Neuron (in vitro differentiated cells): ENCODE data around the gene TMEM117.

Experiments used
- H2AFZ ChIP-seq: one replicate; pipeline ENCODE4 v1.6.1; 2013; ENCODE audit warnings: low read depth, mild to moderate bottlenecking, inconsistent platforms, low read length, moderate library complexity
- H3K27me3 ChIP-seq: one replicate; pipeline ENCODE4 v1.6.1; 2013; ENCODE audit warnings: low read length; ENCODE audit not compliant: insufficient read depth
- H3K36me3 ChIP-seq: one replicate; pipeline ENCODE4 v1.6.1; 2013; ENCODE audit warnings: low read length; ENCODE audit not compliant: insufficient read depth
- H3K4me1 ChIP-seq: one replicate; pipeline ENCODE4 v1.6.1; 2013; ENCODE audit warnings: low read length; ENCODE audit not compliant: insufficient read depth
- H3K4me3 ChIP-seq: 2 replicates; pipeline ENCODE4 v1.5.1; 2013; ENCODE audit warnings: mild to moderate bottlenecking, low read length, moderate library complexity
- H3K9me3 ChIP-seq: one replicate; pipeline ENCODE4 v1.6.1; 2013; ENCODE audit warnings: low read length

Gene TMEM117

DNA sequence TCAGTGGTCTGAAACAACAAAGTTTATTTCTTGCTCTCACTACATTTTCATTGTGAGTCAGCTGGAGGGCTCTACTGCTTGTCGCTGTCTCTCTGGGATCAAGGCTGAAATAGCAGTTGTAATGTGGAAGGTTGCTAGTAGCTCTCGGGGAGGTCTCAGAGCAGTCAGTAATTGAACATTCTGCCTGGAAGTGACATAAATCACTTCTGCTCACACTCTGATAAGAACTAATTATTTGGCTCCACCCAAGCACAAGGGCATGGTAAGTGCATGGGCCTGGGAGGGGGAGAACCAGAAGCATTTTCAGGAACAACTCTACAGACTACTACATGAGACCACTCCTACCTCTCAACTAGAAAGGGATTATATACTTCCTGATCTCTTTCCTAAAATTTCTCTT is 128.2 kb downstream of the TMEM117 start:
- H3K4me3 ChIP-seq = no peak overlapping the region
- H3K27me3 ChIP-seq = no peaks in the 10 kb centered on the region
- H3K36me3 ChIP-seq = no peaks in the 10 kb centered on the region
- no peaks in the 10 kb centered on the region for H3K9me3 ChIP-seq
- H2AFZ ChIP-seq = no peak overlapping the region
- H3K4me1 ChIP-seq = peaks cover 3% of the 10 kb centered on the region

GRCh38 chr12:43964961-43965360 is 129.1 kb downstream of the TMEM117 start:
- no peaks in the 10 kb centered on the region for H3K9me3 ChIP-seq
- H3K36me3 ChIP-seq = no peaks in the 10 kb centered on the region
- H3K4me3 ChIP-seq = no peak overlapping the region
- H3K27me3 ChIP-seq = no peaks in the 10 kb centered on the region
- H2AFZ ChIP-seq = no peak overlapping the region
- H3K4me1 ChIP-seq = peaks cover 3% of the 10 kb centered on the region

- Histone ChIP-seq H3K4me3 (no peak overlapping the region), H2AFZ (no peak overlapping the region), H3K9me3 (no peaks in the 10 kb centered on the region), H3K4me1 (peaks cover 3% of the 10 kb centered on the region), H3K36me3 (no peaks in the 10 kb centered on the region), H3K27me3 (no peaks in the 10 kb centered on the region)
Measured at GRCh38 chr12:43965899-43966298, 130.0 kb downstream of the TMEM117 start.

GRCh38 chr12:43968736-43969135 is 132.9 kb downstream of the TMEM117 start:
- peaks cover 3% of the 10 kb centered on the region for H3K4me1 ChIP-seq
- H3K9me3 ChIP-seq = no peaks in the 10 kb centered on the region
- H2AFZ ChIP-seq = no peak overlapping the region
- H3K27me3 ChIP-seq = no peaks in the 10 kb centered on the region
- no peaks in the 10 kb centered on the region for H3K36me3 ChIP-seq
- H3K4me3 ChIP-seq = no peak overlapping the region

DNA sequence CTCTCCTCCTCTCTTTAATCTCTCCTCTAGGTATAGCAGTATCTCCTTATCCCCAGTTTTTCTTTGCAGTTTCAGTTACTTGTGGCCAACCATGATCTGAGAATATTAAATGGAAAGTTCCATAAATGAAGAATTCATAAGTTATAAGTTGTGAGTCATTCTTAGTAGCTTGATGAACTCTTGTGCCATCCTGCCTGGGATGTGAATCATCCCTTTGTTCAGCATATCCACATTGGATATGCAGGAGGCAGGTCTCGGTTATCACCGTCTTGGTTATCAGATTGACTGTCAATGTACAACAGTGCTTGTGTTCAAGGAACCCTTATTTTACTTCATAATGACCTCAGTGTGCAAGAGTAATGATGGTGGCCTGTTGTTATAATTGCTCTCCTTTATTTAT is 134.0 kb downstream of the TMEM117 start:
- Histone ChIP-seq H3K4me3 (no peak overlapping the region), H3K9me3 (no peaks in the 10 kb centered on the region), H2AFZ (no peak overlapping the region), H3K27me3 (no peaks in the 10 kb centered on the region), H3K4me1 (peaks cover 3% of the 10 kb centered on the region), H3K36me3 (no peaks in the 10 kb centered on the region)

- H3K27me3 ChIP-seq = no peaks in the 10 kb centered on the region
- no peak overlapping the region for H3K4me3 ChIP-seq
- H3K9me3 ChIP-seq = no peaks in the 10 kb centered on the region
- no peaks in the 10 kb centered on the region for H3K36me3 ChIP-seq
- H2AFZ ChIP-seq = no peak overlapping the region
- H3K4me1 ChIP-seq = no peaks in the 10 kb centered on the region
Measured at GRCh38 chr12:43973385-43973784, 137.5 kb downstream of the TMEM117 start.

DNA sequence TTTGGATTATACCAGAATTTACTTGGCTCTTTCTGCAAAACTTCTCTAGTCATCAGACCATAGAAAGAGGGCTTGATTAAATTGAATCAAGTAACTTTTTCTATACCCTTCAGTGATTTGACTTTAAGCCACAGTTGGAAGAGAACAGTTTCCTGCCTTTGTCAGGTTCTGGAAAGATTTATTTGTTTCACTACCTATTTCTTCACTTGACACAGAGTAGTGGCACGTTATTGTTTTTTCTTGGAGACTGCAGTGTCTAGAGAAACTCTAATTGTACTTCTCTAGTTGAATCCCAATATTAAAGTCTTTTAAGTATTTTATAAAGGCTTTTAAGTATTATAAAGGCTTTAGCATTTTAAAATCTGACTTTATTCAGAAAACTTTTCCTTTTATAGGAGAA is 138.1 kb downstream of the TMEM117 start:
- Histone ChIP-seq H3K27me3 (no peaks in the 10 kb centered on the region), H3K9me3 (no peaks in the 10 kb centered on the region)

DNA sequence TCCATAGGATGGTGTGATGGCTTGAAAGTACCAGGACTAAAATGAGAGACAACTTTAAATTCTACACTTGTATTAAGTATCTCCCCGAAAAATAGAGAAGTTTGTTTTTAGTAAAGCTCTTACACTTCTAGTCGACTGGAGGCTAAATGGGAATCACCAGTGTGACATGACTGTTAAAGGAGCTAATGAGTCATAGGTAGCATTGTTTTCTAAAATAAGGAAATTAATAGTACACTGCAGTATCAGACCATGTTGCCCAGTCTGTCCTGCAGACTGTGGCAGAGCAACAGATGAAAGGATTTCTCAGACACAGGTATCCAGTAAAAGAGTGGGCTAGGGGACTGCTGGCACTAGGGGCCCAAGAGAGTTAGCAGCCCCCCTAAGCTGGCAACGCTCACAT is 140.1 kb downstream of the TMEM117 start:
- peaks cover 4% of the 10 kb centered on the region for H3K9me3 ChIP-seq
- no peaks in the 10 kb centered on the region for H3K27me3 ChIP-seq
- H3K4me1 ChIP-seq = no peaks in the 10 kb centered on the region
- no peaks in the 10 kb centered on the region for H3K36me3 ChIP-seq
- H3K4me3 ChIP-seq = no peak overlapping the region
- no peak overlapping the region for H2AFZ ChIP-seq

More for the DNA sequence above, 138.1 kb downstream of the TMEM117 start:
- Histone ChIP-seq H3K4me3 (no peak overlapping the region), H2AFZ (no peak overlapping the region), H3K4me1 (no peaks in the 10 kb centered on the region), H3K36me3 (no peaks in the 10 kb centered on the region)

- no peak overlapping the region for H2AFZ ChIP-seq
- no peak overlapping the region for H3K4me3 ChIP-seq
- no peaks in the 10 kb centered on the region for H3K4me1 ChIP-seq
- no peaks in the 10 kb centered on the region for H3K36me3 ChIP-seq
- peaks cover 4% of the 10 kb centered on the region for H3K9me3 ChIP-seq
- no peaks in the 10 kb centered on the region for H3K27me3 ChIP-seq
Measured at GRCh38 chr12:43978556-43978955, 142.7 kb downstream of the TMEM117 start.

DNA sequence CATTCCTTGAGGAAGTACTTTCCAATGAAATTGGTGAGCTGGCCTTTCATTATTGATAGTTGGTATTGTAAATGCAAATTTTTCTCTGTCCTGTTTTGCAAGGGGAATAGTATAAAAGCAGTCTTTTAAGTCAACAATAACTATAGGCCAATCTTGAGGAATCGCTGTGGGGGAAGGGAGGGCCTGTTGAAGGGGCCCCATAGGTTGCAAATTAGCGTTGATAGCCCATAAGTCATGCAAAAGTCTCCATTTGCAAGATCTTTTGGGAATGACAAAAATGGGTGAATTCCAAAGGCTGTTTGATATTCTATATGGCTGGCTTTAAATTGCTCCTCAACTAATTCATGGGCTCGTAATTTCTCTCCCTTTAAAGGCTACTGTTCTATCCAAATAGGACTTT is 143.6 kb downstream of the TMEM117 start:
- Histone ChIP-seq H3K36me3 (no peaks in the 10 kb centered on the region), H3K9me3 (peaks cover 4% of the 10 kb centered on the region), H3K27me3 (no peaks in the 10 kb centered on the region)

DNA sequence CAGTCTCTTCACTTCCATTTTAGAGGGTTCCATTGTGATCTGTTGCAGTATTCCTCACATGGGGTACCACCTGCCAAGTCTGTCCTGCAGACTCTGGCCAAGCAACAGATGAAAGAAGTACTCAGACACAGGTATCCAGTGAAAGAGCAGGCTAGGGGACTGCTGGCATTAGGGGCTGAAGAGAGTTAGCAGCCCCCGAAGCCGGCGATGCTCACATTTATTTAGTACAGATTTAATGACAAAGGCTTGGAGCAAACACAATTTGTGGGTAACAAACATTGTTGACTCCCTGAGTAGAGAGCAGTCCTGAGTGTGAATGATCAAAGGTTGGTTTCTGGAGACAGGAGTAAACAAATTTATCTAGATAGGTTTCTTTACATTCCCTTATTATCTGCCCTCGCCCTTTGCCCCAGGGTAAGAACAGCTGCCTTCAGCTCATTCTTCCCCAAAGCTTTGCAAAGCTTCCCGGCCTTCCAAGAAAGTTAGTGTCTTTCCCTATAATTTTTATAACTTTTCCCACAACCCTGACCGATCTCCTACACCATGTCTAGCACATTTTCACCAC is 144.8 kb downstream of the TMEM117 start:
- Histone ChIP-seq H3K4me1 (no peaks in the 10 kb centered on the region), H3K36me3 (no peaks in the 10 kb centered on the region), H3K27me3 (no peaks in the 10 kb centered on the region), H3K9me3 (peaks cover 4% of the 10 kb centered on the region), H3K4me3 (no peak overlapping the region), H2AFZ (no peak overlapping the region)

More for the DNA sequence above, 143.6 kb downstream of the TMEM117 start:
- H3K4me3 ChIP-seq = no peak overlapping the region
- H2AFZ ChIP-seq = no peak overlapping the region
- no peaks in the 10 kb centered on the region for H3K4me1 ChIP-seq

- Histone ChIP-seq H3K27me3 (no peaks in the 10 kb centered on the region), H2AFZ (no peak overlapping the region), H3K36me3 (no peaks in the 10 kb centered on the region), H3K9me3 (peaks cover 4% of the 10 kb centered on the region), H3K4me3 (no peak overlapping the region), H3K4me1 (no peaks in the 10 kb centered on the region)
Measured at GRCh38 chr12:43981726-43982125, 145.8 kb downstream of the TMEM117 start.

GRCh38 chr12:43982544-43982943 is 146.7 kb downstream of the TMEM117 start:
- H3K4me3 ChIP-seq = no peak overlapping the region
- peaks cover 4% of the 10 kb centered on the region for H3K9me3 ChIP-seq
- no peak overlapping the region for H2AFZ ChIP-seq
- no peaks in the 10 kb centered on the region for H3K36me3 ChIP-seq
- no peaks in the 10 kb centered on the region for H3K27me3 ChIP-seq
- H3K4me1 ChIP-seq = no peaks in the 10 kb centered on the region

GRCh38 chr12:43988838-43989560 is 153.1 kb downstream of the TMEM117 start:
- no peaks in the 10 kb centered on the region for H3K4me1 ChIP-seq
- no peaks in the 10 kb centered on the region for H3K9me3 ChIP-seq
- H2AFZ ChIP-seq = no peak overlapping the region
- H3K36me3 ChIP-seq = no peaks in the 10 kb centered on the region
- no peak overlapping the region for H3K4me3 ChIP-seq
- H3K27me3 ChIP-seq = no peaks in the 10 kb centered on the region
